ENCODE data around the gene DLG2.

DLG2 gene

DNA sequence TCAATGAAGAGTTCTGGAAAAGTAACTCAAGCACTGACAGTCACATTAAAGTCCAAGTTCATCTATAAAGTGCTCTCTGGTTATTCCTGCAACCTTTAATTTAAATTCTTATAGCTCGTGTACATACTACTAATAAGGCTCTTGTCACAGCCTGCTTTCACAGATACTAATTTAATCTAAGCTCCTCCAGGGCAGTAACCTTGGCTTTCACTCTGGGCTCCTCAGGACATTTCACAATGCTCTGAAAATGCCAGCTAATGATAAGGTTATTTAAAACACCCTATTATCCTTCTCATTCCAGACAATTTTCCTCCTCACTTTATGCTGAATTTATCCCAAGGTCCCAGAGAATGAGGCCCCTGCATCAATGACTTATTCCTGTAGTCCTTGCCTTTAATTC lies 2098.3 kb downstream of the DLG2 start:
- no peak for DNase-seq (ENCODE audit: low read depth)

DNA sequence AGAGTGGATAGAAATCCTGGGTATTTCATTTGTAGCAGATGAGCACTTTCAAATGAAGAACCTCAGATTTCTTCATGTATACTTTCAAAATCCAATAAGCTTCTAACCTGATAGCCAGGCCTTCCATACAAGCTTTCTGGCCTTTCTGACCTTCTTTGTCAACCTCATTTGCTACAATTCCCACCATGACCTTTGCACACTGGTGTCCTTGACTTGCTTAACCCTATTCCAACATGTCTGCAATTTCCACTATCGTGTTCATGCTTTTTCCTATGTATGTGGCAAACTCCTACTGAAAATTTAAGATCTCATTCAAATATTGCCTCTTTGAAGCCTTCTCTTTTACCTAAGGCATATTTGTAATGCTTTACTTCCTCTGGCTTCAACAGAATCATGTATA lies 2098.9 kb downstream of the DLG2 start:
- DNase-seq (ENCODE audit: low read depth): no peak

DNA sequence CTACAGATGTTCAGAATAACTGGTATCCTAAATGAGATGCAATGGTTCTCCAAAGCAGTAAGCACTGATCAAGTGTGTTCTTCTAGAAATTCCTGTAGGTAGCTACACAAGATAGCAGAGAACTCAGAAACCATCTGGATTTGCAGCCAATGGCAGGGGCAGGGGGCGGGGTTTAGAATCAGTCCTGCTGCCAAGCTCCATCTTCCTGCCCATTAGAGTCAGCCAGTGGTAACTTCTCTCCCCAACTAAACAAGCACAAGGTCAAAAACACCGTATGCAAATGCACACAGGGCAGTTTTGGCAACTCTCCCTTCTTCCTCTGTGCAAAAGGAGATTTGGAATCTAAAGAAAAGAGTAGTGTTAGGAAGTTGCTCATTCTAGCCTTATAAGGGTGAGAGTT lies 2103.5 kb downstream of the DLG2 start:
- no peak for DNase-seq (ENCODE audit: low read depth)

DNA sequence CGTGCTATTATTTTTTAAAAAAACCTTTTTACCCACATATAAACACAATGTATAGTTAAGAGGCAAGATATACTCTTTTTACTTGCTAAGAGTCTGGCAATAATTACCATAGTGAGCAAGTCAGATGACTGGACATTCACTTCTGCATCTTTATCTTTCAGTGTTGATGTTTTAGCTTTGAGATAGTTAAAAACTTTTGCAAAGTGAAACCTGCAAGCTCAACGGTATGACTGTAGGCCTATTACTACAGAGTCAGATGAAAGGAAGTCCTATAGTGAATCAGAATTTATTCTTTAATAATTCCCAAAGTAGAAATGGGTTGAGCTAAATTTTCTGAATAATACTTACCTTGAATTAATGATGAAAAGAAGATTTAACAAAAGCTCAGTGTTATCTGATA lies 2104.2 kb downstream of the DLG2 start:
- no peak for DNase-seq (ENCODE audit: low read depth)

DNA sequence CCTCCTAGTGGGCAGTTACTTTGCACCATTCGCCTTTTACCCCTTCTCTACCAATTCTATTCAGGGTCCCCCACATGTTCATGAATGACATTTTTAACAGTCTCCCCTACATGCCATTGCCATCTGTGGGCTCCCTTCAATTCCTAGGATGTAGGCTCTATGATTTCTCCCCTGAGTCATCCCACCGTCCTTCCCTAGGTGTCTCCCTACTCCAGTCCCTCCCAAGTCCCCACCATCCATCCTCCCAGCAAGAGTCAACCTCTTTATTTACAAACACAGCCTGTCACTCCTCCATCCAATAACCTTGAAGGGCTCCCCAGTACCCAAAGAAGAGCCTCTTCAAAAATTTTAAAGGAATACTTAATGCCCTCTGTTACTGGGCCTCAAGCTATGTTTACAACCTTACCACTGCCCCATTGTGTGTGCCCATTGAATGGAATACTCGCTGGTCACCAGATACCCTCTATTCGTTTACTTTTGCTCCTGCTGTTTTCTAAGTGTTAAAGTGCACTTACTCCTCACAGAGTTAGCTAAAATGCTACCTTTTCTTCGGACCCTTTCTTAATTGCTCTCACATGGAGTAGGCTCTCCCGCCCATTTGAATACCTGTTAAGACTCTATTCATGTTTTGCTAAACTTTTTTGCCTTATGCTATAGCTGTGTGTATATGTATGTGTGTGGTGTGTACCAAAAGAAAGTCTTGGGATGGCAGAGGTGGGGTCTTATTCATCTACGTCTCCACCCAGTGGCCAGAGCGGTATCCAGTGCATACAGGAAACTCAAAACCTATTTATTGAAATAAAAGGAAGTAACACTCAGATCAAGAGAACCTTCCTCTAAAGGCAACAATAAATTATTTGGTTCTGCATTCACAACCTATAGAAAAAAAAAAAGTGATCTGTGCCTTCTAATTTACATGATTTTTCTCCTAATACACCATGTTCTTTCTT lies 2105.2 kb downstream of the DLG2 start:
- no peak for DNase-seq (ENCODE audit: low read depth)

DNA sequence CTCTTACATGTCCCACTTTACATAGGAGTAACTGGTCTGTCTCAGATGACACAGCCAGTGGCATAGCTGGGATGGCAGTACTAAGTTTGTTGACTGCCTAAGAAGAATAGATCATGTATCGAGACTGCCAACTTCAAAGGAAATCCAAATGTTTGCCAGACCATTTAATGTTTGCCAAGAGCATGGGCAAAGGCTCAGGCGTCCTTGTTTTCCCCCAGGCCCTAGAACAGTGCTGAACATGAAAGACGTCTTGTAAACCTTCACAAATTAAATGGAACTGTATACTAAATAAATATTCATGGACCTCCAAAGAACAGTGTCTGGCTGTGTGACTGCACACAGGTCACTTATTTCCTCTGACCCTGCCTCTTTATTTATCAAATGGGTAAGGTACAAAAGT lies 2106.3 kb downstream of the DLG2 start:
- no peak for DNase-seq (ENCODE audit: low read depth)

DNA sequence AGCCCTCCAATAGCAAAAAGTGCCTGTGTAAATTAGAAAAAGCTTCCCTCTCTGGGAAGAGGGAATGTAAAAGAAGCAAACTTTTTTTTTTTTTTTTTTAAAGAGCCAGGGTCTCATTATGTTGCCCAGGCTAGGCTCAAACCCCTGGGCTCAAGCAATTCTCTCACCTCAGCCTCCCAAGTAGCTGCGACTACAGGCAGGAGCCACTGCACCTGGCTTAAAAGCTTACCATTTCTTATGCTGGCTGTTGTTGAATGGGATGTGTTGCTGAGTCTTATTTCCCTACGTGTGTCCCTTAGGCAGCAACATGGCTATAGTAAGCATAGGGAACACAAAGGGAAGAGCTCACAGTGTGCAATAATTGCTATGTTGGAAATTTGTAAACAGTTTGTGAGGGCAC lies 2115.5 kb downstream of the DLG2 start:
- no peak for DNase-seq (ENCODE audit: low read depth)

DNA sequence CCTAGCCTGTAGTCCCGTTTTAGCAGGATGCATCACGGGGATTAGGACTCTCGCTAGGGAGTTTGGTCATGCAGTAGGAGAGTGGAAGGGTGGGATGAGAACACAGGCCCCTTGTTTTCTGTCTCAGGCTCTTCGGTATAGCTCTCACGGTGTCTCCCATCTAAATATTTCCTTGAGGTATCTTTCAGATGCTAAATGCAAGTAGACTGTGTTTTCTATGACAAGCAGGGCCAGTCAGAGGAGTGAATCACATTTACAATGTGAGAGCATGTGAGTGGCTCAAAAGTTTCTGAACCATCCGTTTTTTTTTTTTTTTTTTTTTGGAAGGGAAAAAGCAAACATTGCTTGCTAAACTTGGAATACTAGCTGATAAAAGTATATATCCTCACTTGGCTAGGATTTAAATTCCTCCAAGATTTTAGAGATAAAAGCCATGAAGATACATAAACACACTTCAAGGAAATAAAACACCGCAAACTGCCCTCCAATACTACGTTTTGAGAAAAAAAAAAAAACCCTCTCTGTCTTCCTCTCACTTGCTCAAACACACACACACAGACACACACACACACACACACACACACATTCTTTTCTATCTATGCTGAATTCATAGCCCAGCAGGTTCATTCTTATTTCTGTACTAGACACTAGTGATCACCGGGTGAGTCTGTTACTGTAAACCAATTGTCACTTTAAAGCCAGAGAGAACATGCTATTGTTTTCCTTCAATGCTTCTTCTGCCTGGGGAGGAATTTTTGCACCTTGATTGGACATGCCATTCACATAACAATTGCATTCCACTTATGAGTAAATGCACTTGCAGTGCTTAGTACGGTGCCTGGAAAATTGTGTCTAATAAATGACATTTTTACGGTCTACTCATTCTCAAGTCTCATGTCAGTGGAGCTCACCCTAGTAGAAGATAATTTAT lies 2116.3 kb downstream of the DLG2 start:
- DNase-seq (ENCODE audit: low read depth): no peak

DNA sequence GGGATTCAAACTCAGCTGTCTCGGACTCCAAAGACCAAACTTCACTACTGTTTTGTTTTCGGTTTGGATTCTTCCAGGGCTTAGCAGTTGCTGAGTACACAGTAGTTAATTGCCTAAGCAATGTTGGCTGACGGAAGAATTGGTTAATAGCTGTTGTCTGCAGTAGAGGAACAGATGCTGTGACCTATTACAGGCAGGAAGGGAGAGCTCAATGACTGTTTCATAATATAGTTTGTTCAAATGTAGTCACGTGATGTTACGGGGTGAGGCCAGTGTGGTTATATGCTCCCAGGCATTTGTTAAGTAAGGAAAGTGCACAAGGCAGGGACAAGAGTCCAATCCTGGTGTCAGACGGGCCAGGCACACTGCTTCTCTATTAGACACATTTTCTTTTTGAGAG lies 2118.3 kb downstream of the DLG2 start:
- DNase-seq (ENCODE audit: low read depth): no peak

DNA sequence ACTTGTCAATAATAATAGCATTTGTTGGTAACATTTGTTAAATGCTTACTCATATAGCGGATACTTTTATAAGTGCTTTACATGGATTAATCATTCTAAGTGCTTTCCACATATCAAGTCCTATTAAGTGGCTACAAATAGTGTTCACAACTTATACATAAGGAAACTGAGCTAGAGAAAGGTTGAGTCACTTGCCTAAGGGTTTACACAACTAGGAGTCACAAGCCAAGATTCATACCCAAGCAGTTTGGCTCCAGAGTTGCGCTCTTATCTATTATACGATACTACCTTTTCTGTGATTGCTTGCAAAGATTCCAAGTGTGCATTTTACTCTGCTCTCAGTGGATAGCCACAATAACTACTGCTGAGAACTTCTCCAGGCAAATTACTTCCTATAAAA lies 2125.1 kb downstream of the DLG2 start:
- no peak for DNase-seq (ENCODE audit: low read depth)

DNA sequence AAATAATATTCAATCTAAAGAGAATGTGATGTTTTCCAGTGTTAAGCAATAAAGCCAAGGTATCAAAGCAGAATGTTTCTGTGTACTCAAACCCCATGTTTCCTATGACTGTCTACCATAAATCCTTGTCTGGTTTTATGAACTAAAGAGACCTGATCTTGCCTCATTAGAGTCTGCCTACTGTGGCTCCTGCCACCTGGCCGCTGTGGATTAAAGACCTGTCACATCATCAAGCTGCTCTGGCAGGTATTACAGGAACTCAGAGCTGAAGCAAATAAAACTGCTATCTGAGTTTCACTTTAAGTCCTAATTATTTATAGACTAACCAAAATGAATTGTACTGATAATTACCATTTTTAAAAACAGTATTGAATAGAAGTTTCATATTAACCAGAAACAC lies 2133.2 kb downstream of the DLG2 start:
- DNase-seq (ENCODE audit: low read depth): no peak

DNA sequence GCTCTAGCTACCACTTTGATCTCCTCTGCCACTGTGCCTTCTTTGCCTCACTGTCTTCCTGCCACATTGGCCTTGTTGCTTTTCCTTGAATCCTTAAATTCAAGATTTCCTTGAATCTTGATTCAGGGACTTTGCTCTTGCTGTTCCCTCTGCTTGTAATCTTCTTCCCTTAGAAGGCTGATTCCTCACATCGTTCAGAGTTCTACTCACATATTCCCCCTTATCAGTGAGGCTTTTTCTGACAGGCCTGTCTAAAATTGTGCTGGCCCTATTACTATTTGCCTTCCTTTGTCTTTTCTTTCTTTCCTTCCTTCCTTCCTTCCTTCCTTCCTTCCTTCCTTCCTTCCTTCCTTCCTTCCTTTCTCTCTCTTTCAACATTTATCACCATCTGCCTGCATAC lies 2134.1 kb downstream of the DLG2 start:
- no peak for DNase-seq (ENCODE audit: low read depth)

DNA sequence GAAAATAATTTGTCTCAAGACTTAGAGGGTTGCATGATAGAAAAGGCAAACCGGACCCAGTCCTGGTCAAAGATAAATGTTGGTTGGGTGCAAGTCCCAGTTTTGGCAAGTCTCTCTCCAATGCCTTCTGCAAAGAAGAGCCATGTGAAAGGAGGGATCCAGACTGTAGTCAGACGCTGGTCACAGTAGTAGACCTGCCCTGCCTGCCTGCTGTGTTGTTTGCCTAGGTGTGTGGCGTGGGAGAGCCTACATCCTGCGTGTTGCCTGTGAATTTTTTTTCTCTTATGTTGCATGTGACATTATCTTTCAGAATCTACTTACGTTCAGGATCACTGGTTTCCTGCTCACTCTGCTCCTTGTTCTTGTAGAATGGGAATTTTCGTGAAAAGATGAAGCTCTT lies 2143.3 kb downstream of the DLG2 start:
- no peak for DNase-seq (ENCODE audit: low read depth)

DNA sequence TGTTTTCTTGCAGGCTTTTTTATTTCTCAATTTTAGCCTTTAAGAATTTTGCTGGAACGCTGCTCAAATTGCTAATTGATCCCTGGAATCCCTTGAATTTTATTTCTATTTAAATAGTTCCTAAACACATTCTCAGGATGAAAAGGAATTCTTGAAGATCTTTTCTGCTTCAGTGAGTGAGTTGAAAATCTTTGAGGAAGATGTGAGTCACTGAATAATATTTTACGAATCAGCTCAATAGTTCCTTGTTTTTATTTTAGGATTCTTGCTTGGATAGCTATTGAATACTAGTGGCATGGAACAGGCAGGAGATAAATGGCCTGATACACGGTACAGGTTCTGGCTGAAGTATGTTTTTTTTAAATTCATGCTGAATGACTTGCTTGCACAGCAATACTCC lies 2146.3 kb downstream of the DLG2 start:
- DNase-seq (ENCODE audit: low read depth): no peak

DNA sequence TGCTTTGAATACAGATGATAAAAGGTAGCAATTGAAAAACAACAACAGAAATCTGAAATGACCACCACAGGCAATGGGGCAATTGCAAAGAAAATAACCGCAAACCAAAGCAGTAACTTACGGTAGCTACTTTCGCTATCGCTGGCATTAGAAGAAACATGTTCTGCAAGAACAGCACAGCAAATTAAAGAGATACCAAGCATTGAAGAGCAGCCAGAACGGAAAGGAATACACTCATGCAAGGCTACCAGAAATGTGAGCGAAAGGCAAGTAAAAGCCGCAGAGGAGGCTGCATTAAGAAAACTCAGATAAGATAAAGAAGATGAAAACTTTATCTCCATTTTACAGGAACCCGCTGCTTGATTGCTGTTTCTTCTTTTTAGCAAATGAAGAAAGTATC lies 2146.9 kb downstream of the DLG2 start:
- DNase-seq (ENCODE audit: low read depth): no peak

DNA sequence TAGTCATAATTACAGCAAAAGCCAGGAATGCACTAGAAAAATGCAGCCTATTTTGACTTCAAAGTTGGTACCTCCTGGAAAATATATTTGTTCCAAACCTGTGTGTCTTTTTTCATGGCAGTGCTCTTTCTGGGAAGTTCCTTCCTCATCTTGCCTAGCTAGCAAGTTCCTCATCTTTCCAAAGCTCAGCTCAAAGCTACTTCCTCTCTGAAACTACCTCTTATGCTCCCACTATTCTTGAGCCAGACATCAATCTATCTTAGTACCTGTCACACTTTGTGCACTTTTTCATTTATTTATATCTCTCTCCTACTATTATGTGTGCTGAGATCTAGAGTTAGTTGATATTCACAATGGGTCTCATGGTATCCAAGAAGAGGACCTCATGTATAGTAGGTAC lies 2149.4 kb downstream of the DLG2 start:
- DNase-seq (ENCODE audit: low read depth): no peak

DNA sequence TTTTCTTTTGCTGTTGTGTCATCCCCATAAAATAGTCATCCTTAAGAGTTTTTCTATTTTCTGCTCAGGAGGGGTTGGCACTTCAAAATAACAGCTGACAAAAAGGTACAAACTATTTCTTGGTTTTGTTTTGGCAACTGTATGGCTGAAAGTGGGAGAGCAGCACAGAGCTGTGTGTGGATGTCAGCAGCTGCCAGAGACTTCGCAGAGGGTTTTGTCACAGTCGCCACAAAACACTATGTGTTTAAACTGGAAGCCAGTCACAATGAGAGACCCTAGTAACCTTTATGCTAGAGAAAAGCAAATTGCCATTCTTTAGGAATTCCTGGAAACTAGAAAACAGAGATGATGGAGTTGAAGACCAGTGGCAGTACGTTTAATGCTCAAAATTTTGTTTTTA lies 2151.4 kb downstream of the DLG2 start:
- DNase-seq (ENCODE audit: low read depth): no peak

DNA sequence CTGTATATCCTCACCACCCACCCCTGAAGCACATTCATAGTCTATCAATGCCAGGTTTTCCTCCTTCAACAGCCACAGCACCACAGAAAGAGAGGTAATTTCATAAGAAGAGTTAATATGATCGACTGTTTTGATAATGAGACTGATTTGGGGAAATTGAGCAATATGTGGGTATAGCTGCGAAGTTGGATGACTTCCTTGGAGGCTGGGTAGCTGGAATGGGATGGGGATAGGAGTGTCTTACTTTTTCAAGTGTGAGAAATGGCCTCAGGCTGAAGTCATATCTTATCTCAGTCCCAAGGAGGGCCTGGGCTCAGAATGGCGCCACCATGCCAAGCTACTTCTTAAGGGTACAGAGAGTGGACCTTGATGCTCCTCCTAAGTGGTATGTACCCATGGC lies 2153.4 kb downstream of the DLG2 start:
- no peak for DNase-seq (ENCODE audit: low read depth)

DNA sequence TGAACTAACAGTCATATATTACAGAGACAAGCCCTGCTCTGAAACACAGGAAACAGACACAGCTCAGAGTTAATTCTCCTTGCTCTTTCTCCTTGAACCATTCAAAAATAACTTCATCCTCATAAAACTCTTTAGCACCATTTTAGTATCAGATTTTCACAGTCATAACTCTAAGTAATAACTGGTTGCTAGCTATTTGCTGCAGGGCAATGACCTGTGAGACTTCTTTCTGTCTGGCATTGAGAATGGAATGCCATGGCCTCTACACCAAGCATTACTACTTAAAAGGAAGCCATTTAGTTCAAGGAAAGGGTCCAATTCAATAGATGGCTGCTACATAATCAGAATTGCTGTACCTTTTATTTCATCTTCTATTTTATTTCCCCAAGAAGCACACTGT lies 2154.3 kb downstream of the DLG2 start:
- DNase-seq (ENCODE audit: low read depth): no peak

DNA sequence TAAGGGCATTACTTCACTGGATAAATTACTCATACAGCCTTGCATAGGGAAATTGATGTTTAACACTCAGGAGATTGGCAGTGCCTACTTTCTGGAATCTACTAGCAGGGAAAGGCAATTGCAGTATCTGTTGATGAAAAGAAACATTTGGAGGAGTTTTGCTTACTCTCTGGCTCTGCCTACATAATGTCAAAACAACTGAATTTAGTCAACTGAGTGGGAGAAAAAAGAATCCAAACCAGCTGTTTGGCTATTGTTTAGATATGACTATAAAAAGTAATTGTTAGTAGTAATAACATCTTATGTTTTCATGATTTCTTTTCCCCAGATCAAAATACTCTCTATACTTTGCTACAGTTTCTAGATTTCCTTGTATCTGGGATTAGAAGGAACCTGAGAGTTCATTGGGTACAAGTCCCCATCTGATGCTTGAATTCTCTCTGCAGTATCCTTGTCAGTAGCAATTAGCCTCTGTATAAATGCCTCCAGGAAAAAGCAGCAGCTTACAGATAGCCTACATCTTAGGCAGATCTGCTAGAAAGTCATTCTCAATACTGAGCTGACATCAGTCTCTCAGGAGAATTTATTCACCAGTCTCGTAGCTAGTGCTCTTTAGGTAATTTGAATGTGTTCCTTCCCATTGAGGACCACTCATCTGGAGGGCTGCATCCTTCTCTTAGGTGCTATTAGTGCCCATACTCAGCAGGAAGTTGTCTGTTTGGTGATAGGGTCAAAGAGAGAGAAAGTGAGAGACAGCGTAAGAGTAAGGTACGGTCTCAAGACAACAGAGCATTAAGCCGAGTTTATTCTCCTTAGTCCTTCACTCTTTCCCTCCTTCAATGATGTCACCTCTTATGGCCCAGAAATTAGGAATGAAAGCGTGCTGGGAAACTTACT lies 2155.1 kb downstream of the DLG2 start:
- DNase-seq (ENCODE audit: low read depth): no peak

DNA sequence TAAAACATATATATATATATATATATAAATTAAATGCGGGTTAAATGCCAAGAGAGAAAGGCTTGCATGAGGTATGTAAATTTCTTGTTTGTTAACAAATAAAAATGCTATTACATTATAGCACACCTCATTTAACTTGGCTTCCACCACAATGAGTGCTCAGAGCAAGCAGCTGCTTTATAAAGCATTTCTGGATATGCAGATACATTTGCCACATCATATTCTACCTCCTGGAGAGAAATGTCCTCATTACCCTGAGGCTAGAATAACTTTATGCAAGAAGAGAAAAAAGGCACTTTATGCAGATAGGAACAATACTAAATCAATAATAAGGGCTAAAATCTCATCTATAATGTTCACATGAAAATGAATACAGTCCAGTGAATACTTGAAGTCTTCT lies 2159.3 kb downstream of the DLG2 start:
- DNase-seq (ENCODE audit: low read depth): no peak

All from T follicular helper cell (primary cell).